NCI-H2171 (cell line): ENCODE results near the gene SRCIN1.
A peak's percentile ranks its signal among the peaks of the same experiment; 100 is the strongest.

Experiments used
- DNase-seq: peaks from one replicate; lab custom pipeline; 2025; lab: John Stamatoyannopoulos, UW

The SRCIN1 gene

GRCh38 chr17:38583176-38583575 lies 22.6 kb downstream of the SRCIN1 start:
- no peak for DNase-seq

GRCh38 chr17:38582069-38582468 lies 23.7 kb downstream of the SRCIN1 start:
- no peak for DNase-seq

- DNase-seq: peak; percentile 87
Observed at GRCh38 chr17:38579934-38580333, 25.8 kb downstream of the SRCIN1 start.

GRCh38 chr17:38579083-38579480 lies 26.7 kb downstream of the SRCIN1 start:
- no peak for DNase-seq

GRCh38 chr17:38578229-38579082 lies 27.3 kb downstream of the SRCIN1 start:
- no peak for DNase-seq

- no peak for DNase-seq
Observed at GRCh38 chr17:38577645-38578173, 28.0 kb downstream of the SRCIN1 start.

GRCh38 chr17:38577244-38577643 lies 28.5 kb downstream of the SRCIN1 start:
- no peak for DNase-seq

- no peak for DNase-seq
Observed at GRCh38 chr17:38575781-38576180, 30.0 kb downstream of the SRCIN1 start.

- DNase-seq: no peak
Observed at GRCh38 chr17:38574712-38575111, 31.0 kb downstream of the SRCIN1 start.

GRCh38 chr17:38572669-38573365 lies 32.9 kb downstream of the SRCIN1 start:
- peak; percentile 62 for DNase-seq

GRCh38 chr17:38571833-38572668 lies 33.7 kb downstream of the SRCIN1 start:
- no peak for DNase-seq

- DNase-seq: no peak
Observed at GRCh38 chr17:38569701-38570512, 35.8 kb downstream of the SRCIN1 start.

GRCh38 chr17:38568845-38569510 lies 36.8 kb downstream of the SRCIN1 start:
- no peak for DNase-seq

- DNase-seq: no peak
Observed at GRCh38 chr17:38568274-38568673, 37.5 kb downstream of the SRCIN1 start.

GRCh38 chr17:38567350-38567749 lies 38.4 kb downstream of the SRCIN1 start:
- DNase-seq: no peak

- DNase-seq: no peak
Observed at GRCh38 chr17:38566666-38567031, 39.1 kb downstream of the SRCIN1 start.

- DNase-seq: no peak
Observed at GRCh38 chr17:38565853-38566665, 39.7 kb downstream of the SRCIN1 start.

GRCh38 chr17:38564869-38565268 lies 40.9 kb downstream of the SRCIN1 start:
- DNase-seq: peak; percentile 43

GRCh38 chr17:38564254-38564837 lies 41.4 kb downstream of the SRCIN1 start:
- no peak for DNase-seq
